CD4-positive, alpha-beta T cell treated with Interleukin-12 subunit alpha and Interleukin-12 subunit beta, for 1 hour (primary cell): ENCODE data around the gene AQP5.
"Not testable (repeated sequence)": the region's sequence is repeated elsewhere in the genome, so short reads cannot be mapped to it uniquely, and the experiment has no call there.

Experiments
- DNase-seq: peaks from one replicate; pipeline ENCODE4 v3.0.0-alpha.2; 2020

The AQP5 gene

DNA sequence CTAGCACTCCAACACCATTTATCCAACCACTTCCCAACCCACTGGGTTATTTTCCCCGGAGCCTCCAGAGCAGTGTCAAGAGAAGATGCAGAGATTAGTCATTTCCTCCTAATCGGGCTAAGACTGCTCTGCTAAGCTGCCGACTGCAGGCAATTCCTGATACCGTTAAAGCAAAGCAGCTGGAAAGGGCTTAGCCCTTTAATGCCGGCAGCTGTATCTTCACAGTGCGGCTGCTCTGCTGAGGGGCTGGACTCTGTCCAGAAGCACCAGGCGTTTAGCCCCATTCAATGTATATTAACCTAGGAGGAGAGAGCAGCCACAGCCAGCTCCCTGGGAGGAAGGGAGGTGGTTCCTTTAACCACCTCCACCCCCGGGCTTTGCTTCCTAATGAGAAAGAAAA, 22.2 kb downstream of the AQP5 start:
- DNase-seq: no peak

DNA sequence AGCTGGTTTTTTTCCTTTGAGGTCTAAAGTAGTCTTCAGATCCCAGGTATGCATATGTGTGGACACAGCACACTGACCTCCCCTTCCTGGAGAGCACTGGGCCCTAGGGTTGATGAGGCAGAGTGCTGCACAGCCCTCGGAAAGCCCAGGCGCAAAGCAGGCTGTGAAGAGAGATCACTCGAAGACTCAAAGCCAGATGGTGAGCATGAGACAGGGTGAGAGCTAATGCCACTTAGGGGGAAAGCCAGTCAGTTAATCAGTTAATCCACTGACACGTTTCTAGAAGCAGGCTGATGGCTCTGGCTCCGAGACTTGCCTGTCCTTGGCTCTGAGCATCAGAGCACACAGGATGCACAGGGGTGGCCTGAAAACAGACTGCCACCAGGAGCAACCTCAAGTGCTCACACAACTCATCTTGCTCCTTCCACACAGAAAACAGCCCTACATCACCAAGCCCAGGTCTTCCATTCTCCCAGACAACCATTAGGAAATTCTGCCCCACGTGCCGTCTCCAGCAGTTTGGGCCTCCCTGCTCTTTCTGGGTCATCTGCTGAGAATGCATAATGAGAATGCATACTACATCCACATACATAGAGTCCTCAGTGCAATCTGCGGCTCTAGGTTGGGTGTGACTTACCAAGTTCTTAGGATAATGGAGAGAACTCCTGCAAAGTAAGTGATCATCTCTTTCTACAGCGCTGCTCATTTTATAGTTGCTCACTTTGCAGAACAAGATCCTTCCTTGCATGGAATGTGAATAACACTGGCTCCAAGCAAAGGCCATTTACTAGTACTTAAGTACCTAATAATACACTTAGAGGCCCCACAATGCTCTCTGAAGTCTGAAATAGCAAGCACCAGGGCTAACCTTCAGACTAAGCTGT, 23.0 kb downstream of the AQP5 start:
- DNase-seq: no peak

DNA sequence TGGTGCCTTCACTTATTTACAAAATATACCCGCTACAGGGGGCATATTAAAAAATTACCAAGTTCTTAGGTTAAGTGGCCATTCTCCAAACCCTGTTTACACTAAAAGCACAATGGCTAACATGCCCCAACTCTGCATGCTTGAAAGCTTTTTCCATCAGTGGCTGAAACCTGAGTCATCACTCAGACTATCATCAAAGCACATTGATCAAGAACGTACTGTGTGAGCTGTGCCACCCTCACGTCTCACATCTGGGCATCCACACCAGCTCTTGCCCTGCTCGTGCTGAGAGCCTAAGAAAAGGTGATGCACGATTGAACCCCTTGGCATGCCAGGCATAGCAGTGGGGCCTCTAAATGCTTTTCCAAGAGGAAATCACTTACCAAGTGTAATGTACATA, 24.3 kb downstream of the AQP5 start:
- DNase-seq: no peak

- DNase-seq: not testable (repeated sequence)
These were observed 24.8 kb downstream of the AQP5 start for GRCh38 chr12:49986476-49986875.

DNA sequence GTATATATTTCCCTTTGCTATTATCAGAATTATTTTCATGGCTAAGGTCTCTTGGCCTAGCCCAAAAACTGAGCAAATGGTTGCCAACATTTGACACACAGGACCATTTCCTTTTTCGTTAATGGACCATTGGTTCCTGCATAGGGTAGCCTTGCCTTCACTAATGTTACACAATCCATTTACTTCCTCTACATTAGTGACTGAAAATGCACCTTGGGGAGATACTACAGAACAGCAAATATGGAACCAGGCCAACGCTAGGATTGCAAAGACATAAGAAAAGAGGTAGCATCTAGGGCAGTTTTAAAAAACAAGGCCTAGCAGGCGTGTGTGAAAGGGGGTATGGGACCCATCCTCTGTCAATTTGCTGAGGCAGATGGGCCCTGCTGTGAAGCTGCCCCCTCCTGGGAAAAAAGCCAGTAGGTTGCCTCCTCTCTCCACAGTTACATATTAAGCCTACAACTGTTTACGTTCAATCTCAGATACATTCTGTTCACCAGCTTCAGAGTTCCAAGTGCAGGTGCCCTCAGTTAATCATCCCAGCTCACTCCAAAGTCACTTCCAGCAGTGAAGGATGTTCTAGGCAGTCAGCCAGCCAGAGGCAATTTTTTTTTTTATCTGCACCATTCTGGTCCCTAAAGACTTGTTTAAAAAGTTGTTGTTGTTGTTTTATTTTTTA, 26.1 kb downstream of the AQP5 start:
- no peak for DNase-seq

DNA sequence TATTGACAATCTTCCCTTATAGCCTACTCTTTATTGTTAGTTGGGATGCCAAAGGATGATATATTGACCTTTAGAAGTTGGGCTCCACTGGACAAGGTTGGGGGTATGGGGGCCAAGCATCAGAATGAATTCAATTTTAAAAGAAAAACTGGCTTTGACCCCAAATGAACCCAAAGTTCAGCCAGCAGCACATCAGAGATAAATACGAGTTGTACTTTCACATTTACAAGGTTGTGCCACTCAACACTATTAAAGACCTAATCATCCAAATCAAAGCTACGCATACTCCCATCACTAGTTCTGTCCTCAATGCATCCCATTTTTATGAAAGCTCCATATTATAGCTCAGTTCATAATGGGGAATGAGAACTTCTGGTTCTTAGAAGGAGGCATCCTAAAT, 27.7 kb downstream of the AQP5 start:
- DNase-seq: not testable (repeated sequence)

- no peak for DNase-seq
These were observed 28.6 kb downstream of the AQP5 start for GRCh38 chr12:49990273-49990672.

DNA sequence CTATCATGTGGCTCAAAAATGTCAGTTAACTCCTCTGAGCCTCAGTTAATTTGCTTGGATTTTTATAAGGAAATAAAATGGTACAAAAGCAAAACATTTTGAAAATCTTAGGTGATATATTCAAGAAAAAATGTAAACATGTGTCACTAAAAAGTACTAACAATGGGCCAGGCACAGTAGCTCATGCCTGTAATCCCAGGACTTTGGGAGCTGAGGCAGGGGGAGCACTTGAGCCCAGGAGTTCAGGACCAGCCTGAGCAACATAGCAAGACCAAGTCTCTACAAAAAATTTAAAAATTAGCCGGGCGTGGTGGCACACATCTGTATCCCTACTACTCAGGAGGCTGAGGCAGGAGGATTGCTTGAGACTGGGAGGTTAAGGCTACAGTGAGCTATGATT, 36.8 kb downstream of the AQP5 start:
- DNase-seq: no peak

GRCh38 chr12:50003595-50003994, 41.9 kb downstream of the AQP5 start:
- DNase-seq: no peak

DNA sequence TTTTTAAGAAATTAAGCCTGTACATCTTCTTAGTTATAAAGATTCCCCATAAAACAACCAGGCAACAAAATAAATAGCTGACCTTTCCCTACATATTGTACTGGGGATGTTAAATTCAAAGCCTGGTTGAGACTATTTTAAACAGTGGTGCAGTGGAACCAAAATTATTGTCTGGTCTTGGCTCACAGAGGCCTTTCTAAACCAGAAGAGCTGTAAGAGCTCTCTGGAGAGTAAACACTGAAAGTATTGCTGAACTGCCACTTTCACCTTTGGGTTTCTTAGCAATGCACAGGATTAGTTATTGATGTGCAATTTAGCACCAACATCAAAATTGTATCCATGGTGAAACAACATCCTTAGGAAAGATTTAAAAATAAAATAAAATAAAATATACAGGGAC, 43.0 kb downstream of the AQP5 start:
- no peak for DNase-seq

DNA sequence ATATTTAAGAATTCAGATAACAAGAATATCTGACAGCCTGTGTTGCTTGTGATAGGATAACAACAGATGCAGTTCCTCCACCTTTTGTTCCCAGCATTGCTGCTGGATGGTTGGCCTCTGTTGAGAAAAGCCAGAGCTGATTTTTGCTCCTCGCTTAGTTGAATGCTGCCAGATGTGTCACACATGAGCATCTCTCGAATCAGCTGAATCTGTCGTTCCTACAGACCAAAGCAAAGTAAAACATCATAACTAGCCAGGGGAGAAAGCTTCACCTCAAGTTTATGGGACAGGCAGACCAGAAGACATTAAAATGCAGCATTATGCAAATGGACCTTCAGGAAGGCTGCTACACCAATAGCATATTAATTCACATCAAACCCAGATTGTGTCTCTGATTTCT, 43.5 kb downstream of the AQP5 start:
- no peak for DNase-seq

- DNase-seq: no peak
These were observed 44.6 kb downstream of the AQP5 start for GRCh38 chr12:50006280-50006679.

- no peak for DNase-seq
These were observed 45.2 kb downstream of the AQP5 start for GRCh38 chr12:50006754-50007442.

- no peak for DNase-seq
These were observed 51.9 kb downstream of the AQP5 start for GRCh38 chr12:50013361-50014147.

DNA sequence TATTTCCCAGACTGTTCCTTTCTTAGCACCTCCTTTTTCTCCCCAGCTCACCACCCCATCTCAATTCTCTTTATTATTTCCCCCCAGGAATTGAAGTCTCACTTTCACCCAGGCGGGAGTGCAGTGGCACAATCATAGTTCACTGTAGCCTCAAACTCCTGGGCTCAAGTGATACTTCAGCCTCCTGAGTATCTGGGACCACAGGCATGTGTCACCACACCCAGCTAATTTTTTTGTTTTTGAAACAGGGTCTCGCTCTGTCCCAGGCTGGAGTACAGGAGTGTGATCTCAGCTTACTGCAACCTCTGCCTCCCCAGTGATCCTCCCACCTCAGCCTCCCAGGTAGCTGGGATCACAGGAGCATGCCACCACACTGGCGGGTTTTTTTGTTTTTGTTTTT, 52.7 kb downstream of the AQP5 start:
- DNase-seq: no peak
